Stomach smooth muscle (tissue), 2 donors: Measurements from ENCODE around the gene ZNF76.
"Not testable (repeated sequence)": the region's sequence is repeated elsewhere in the genome, so short reads cannot be mapped to it uniquely, and the experiment has no call there.

Source experiments
- H3K27ac ChIP-seq: one replicate; pipeline ENCODE4 v1.7.0; 2013; ENCODE audit warnings: mild to moderate bottlenecking, low read length, inconsistent platforms
- H3K27me3 ChIP-seq, 2 donors: one replicate each; pipeline ENCODE4 v1.7.0; 2013; ENCODE audit warnings: low read length in 2 of 2; ENCODE audit not compliant: insufficient read depth in 2 of 2, control insufficient read depth in 1 of 2
- H3K36me3 ChIP-seq, 2 donors: one replicate each; pipeline ENCODE4 v1.7.0; 2013; ENCODE audit warnings: low read length in 2 of 2; ENCODE audit not compliant: control insufficient read depth in 2 of 2, insufficient read depth in 2 of 2
- H3K4me1 ChIP-seq: one replicate; pipeline ENCODE4 v1.7.0; 2013; ENCODE audit warnings: low read length; ENCODE audit not compliant: control insufficient read depth, insufficient read depth
- H3K4me3 ChIP-seq, 2 donors: one replicate each; pipeline ENCODE4 v1.7.0; 2013; ENCODE audit warnings: low read length in 2 of 2
- H3K9ac ChIP-seq, 2 donors: one replicate each; pipeline ENCODE4 v1.7.0; 2013; ENCODE audit warnings: low read length in 2 of 2, mild to moderate bottlenecking in 1 of 2
- H3K9me3 ChIP-seq, 2 donors: one replicate each; pipeline ENCODE4 v1.7.0; 2013; ENCODE audit warnings: low read length in 2 of 2; ENCODE audit not compliant: control insufficient read depth in 2 of 2
- donor health status: healthy.
- donor health status: Pancreatic carcinoma.

The ZNF76 gene

DNA sequence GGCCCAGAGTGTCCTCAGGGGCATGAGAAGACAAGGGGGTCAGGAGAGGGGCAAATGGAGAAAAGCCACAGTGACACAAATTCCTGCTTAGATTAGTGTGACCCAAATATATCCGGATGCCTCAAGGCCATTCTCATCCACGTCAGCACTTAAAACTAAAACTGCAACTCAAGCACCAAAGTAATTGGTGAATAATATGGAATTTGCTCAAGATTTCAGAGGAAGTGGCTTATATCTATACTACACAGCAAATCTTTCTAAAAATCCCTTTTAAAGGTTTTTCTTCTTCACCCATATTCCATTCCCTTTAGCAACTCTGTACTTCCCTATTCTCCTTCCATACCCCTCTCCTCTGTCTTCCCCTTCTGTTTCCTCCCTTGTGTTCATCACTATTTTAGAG is 53.3 kb downstream of the ZNF76 start:
- Histone ChIP-seq H3K4me1 (peaks cover 8% of the 10 kb centered on the region), H3K36me3 (no peaks in the 10 kb centered on the region), H3K27me3 (peaks cover 0 to 4% of the 10 kb centered on the region in 2 donors), H3K9me3 (no peaks in the 10 kb centered on the region), H3K27ac (no peak overlapping the region), H3K4me3 (no peak overlapping the region), H3K9ac (no peak overlapping the region)

DNA sequence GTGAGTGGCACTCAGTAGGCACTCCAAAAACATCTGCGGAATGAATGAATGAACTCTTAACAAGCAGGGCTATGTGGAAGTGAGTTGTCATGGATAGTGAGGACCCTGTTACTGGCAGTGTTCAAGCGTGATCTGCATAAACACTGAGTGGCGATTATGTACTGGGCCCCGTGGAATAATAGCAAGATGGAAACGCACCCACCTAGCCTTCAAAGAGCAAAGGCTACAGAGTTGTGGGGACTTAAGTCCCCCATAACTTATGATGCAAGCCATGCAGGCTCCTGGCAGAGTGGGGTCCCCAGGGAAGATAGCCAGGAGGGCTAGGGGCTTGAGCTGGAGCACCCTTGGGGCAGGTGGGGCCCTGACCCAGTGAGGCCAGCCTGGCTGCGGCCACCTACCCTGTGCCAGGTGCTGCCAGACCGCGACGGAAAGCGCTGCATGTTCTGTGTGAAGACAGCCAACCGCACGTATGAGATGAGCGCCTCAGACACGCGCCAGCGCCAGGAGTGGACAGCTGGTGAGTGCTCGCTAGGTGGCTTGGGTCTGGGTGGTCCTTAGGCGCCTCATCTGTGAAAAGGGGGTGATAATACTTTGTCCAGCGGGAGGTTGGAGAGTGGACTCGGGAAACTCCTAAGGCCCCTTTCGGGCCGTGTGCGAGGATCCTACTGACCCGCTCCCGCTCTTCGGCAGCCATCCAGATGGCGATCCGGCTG is 58.1 kb downstream of the ZNF76 start:
- H3K9ac ChIP-seq, result peak overlapping the region; percentile 39 to 47
- H3K4me1 ChIP-seq, result peaks cover 12% of the 10 kb centered on the region
- H3K4me3 ChIP-seq, result peak overlapping the region; percentile 47 to 79
- H3K9me3 ChIP-seq, result no peaks in the 10 kb centered on the region
- H3K27me3 ChIP-seq, result no peaks in the 10 kb centered on the region
- no peaks in the 10 kb centered on the region for H3K36me3 ChIP-seq
- no peak overlapping the region for H3K27ac ChIP-seq

DNA sequence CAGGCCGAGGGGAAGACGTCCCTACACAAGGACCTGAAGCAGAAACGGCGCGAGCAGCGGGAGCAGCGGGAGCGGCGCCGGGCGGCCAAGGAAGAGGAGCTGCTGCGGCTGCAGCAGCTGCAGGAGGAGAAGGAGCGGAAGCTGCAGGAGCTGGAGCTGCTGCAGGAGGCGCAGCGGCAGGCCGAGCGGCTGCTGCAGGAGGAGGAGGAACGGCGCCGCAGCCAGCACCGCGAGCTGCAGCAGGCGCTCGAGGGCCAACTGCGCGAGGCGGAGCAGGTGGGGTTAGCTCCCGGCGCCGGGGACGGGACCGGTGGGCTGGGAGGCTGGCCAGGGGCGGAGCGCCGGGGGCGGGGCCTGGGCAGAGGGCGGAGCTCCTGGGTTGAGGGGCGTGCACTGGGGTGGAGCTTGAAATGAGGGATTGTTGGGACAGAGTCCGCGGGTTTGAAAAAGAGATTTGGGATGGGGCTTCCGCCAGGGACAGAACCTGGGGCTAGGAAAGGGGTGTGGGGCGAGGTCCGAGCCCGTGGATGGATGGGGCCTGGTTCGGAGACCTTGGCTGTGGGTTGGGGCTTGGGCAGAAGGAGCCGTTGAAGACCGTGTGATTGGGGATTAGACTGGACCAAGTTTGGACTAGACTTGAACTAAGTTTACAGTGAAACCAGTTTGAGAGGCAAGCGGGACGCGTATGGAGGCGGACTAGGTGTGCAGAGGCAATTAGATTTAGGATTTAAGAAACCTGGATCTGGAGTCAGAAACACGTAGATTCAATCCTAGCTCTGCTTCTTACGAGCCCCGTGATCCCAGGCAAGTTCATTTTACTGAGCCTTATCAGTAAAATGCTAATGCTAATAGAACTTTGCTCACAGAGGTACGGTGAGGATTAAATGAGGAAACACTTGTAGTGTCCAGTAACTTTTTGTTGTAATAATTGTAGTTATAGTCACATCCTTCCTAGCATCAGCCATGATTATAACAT is 58.9 kb downstream of the ZNF76 start:
- Histone ChIP-seq H3K4me1 (peaks cover 12% of the 10 kb centered on the region), H3K4me3 (peak overlapping the region; percentile 47 to 79), H3K9me3 (no peaks in the 10 kb centered on the region), H3K27ac (peak overlapping the region; percentile 24), H3K9ac (peak overlapping the region; percentile 39 to 72), H3K27me3 (no peaks in the 10 kb centered on the region), H3K36me3 (no peaks in the 10 kb centered on the region)

DNA sequence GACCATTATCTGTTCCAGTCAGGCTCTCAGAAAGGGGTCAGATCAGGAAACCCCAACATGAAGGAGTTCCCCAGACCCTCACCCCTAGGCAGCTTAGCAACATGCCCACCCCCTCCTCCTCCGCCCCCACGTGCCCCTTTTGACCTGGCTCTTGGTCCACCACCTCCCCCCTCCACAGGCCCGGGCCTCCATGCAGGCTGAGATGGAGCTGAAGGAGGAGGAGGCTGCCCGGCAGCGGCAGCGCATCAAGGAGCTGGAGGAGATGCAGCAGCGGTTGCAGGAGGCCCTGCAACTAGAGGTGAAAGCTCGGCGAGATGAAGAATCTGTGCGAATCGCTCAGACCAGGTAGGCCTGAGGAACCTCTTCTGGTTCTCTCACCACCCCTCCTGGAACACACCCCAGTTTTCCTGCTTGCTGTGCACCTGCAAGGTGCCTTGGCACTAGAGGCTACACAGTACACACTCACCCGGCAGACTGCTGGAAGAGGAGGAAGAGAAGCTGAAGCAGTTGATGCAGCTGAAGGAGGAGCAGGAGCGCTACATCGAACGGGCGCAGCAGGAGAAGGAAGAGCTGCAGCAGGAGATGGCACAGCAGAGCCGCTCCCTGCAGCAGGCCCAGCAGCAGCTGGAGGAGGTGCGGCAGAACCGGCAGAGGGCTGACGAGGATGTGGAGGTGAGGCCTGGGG is 60.0 kb downstream of the ZNF76 start:
- H3K9me3 ChIP-seq, result no peaks in the 10 kb centered on the region
- no peaks in the 10 kb centered on the region for H3K27me3 ChIP-seq
- no peak overlapping the region for H3K9ac ChIP-seq

GRCh38 chr6:35320031-35320410 is 60.5 kb downstream of the ZNF76 start:
- Histone ChIP-seq H3K27me3 (no peaks in the 10 kb centered on the region), H3K9me3 (no peaks in the 10 kb centered on the region), H3K4me1 (peaks cover 12% of the 10 kb centered on the region), H3K27ac (no peak overlapping the region), H3K4me3 (no peak overlapping the region), H3K36me3 (no peaks in the 10 kb centered on the region), H3K9ac (no peak overlapping the region)

More for the DNA sequence above, 60.0 kb downstream of the ZNF76 start:
- H3K4me1 ChIP-seq, result peaks cover 12% of the 10 kb centered on the region
- no peak overlapping the region for H3K4me3 ChIP-seq
- no peak overlapping the region for H3K27ac ChIP-seq
- no peaks in the 10 kb centered on the region for H3K36me3 ChIP-seq

- H3K4me3 ChIP-seq, result no peak overlapping the region
- H3K27ac ChIP-seq, result no peak overlapping the region
- no peak overlapping the region for H3K9ac ChIP-seq
- H3K4me1 ChIP-seq, result peaks cover 12% of the 10 kb centered on the region
- H3K9me3 ChIP-seq, result no peaks in the 10 kb centered on the region
- H3K36me3 ChIP-seq, result no peaks in the 10 kb centered on the region
- H3K27me3 ChIP-seq, result no peaks in the 10 kb centered on the region
Observed at GRCh38 chr6:35321091-35321490, 61.6 kb downstream of the ZNF76 start.

DNA sequence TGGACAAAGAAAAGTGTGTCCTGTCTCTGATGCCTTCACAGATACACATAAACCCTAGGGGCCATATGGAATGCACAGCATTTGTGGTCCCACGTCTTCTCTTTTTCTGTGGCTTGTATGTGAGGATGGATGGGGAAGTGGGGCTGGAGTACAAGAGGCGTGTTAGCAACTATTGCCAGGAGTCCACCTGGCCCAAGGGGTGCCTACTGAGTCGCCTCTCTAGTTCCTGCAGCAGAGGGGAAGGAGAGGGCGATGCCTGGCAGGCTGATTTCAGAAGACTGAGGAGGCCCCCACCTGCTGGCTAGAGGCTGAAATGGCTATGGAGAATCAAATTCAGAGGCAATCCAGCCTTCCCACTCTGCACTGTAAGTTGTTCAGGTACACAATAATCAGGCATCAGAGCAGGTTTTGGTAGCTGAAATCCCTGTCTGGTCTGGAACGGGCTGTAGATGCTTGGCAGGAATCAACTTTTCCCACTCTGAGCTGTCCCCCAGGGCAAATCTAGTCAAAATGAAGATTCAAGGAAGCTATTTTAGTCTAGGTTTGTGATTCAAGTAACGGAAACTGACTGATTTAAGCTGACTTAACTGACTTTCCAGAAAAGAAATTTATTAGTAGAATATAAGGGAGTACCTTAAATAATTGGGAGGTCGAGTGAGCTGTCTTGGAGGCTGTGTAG is 68.0 kb downstream of the ZNF76 start:
- Histone ChIP-seq H3K36me3 (no peaks in the 10 kb centered on the region), H3K9me3 (no peaks in the 10 kb centered on the region), H3K4me1 (no peaks in the 10 kb centered on the region), H3K9ac (no peak overlapping the region), H3K4me3 (no peak overlapping the region), H3K27ac (no peak overlapping the region), H3K27me3 (no peaks in the 10 kb centered on the region)

GRCh38 chr6:35328108-35328723 is 68.7 kb downstream of the ZNF76 start:
- no peak overlapping the region for H3K4me3 ChIP-seq
- H3K36me3 ChIP-seq, result no peaks in the 10 kb centered on the region
- H3K4me1 ChIP-seq, result no peaks in the 10 kb centered on the region
- H3K27me3 ChIP-seq, result no peaks in the 10 kb centered on the region
- no peak overlapping the region for H3K9ac ChIP-seq
- no peak overlapping the region for H3K27ac ChIP-seq
- no peaks in the 10 kb centered on the region for H3K9me3 ChIP-seq

DNA sequence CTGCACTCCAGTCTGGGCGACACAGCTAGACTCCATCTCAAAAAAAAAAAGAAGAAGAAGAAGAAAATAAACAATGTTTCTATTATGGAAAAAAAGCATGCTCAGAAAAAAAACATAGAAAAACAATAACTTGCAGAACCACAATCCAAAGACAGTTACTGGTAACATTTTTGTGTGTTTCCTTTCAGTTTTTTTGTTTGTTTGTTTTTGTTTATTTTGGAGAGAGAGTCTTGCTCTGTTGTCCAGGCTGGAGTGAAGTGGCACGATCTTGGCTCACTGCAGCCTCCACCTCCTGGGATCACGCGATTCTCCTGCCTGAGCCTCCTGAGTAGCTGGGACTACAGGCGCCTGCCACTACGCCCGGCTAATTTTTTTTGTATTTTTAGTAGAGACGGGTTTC is 69.4 kb downstream of the ZNF76 start:
- H3K36me3 ChIP-seq, H3K4me1 ChIP-seq, H3K9me3 ChIP-seq, H3K27ac ChIP-seq, H3K9ac ChIP-seq, H3K4me3 ChIP-seq, H3K27me3 ChIP-seq: not testable (repeated sequence)

DNA sequence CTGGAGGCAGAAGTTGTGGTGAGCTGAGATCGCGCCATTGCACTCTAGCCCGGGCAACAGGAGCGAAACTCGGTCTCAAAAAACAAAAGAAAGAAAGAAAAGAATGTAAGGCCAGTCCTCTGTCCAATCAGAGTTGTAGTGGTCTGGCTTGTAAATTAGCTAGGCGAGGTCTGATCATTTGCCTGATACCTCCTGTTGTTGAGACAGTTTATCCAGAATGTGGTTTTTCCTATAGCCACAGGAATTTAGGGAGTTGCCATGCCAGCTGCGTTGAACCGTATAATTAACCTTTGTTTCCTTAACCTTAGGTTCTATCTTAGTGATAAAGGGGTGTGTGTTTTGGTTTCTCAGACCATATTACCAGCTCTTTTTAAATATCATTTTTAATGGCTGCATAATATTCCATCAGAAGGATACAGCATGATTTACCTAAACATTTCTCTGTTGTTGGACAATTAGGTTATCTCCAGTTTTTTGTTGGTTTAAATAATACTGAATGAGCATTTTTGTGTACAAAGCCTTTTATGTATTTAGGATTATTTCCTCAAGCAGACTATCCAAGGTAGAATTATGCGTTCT is 71.1 kb downstream of the ZNF76 start:
- Histone ChIP-seq H3K27me3 (no peaks in the 10 kb centered on the region), H3K4me1 (no peaks in the 10 kb centered on the region), H3K27ac (no peak overlapping the region), H3K4me3 (no peak overlapping the region), H3K9me3 (no peaks in the 10 kb centered on the region), H3K36me3 (no peaks in the 10 kb centered on the region), H3K9ac (no peak overlapping the region)
